ENCODE data around the gene ATR.

Gene ATR

DNA sequence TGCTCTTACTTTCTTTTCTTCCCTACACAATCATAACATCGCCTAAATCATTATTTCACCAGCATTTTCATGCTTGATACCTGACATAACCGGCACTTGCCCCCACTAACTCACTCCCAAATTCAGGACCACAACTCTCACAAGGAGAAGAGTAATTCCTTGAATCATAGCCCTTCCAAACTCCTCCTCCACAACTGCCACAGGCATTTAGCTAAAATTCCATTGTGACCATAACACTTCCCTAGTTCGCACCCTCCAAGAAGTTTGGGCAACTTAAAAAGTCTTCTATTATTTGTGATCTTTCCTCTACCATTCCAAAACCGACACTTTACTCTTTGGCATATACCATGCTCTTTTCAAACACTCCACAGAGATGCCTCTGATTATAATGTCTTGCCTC lies 71.3 kb downstream of the ATR start:
- DNase-seq: no peak

DNA sequence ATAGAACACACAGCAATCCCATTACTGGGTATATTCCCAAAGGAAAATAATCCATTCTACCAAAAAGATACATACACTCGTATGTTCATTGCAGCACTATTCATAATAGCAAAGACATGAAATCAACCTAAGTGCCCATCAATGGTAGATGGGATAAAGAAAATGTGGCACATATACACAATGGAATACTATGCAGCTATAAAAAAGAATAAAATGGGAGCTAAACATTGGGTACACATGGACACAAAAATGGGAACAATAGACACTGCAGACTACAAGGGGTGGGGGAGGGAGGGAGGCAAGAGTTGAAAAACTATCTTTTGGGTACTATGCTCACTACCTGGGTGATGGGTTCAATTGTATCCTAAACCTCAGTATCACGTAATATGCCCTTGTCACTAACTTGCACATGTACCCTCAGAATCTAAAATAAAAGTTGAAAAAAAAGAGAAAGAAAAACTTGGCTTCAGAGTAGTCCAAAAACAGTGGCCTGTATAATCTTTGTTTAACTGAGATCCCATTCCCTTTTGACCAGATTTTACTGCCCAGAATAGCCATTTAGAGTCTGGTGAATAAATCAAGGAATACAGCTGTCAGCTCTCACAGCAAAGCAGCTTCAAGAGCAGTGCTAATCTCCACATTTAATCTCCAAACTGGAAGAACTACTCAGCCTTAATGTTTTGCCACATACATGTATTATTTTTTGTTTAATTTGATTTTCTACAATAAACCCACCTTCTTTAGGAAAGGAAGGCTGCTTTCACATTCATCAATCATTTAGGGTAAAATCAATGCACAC lies 76.1 kb downstream of the ATR start:
- DNase-seq: no peak

DNA sequence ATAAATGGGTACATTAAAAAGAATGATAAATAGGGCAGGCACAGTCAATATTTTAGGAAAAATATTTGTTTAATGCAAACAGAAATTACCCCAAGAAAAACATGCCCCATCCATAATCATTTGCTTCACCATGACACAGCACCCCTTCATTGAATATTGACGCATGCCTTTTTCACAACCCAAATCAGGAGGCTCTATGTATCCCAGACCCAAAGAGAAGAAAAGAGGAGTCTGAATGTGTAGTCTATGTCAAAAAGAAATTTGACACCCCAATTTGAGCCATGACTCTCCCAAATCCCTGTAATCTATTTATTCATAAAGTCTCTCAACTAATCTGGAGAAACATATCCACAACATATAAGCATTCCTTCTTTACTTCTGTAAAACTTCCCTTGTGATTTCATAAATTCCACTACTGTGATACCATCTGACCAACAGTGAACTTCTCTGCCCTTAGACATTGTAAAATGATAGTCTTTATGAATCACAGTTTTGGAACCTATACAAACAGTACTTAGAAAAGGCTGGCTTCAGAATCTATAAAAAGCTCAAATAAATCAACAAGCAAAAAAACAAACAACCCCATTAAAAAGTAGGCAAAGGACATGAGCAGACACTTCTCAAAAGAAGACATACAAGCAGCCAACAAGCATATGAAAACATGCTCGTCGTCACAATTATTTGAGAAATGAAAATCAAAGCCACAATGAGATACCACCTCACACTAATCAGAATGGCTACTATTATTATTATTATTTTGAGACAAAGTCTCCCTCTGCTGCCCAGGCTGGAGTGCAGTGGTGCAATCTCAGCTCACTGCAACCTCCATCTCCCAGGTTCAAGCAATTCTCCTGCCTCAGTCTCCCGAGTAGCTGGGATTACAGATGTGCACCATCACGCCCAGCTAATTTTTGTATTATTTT lies 77.3 kb downstream of the ATR start:
- no peak for DNase-seq

DNA sequence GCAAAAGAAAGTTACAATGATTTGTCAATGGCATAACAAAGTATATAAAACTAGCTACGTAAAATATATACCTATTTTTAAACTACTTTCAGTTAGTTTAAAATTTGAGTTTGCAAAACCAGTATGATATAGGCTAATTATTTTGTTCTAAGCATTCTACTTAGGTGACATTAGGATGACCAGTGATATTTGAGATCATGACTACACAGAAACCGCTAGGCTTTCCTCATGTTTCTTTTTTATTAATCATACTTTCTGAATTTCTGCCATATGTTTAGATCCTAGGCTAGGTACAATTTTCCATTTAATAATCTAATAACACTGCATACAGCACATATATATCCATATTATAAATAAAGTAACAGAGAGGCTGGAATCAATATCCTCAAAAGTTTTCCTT lies 78.3 kb downstream of the ATR start:
- no peak for DNase-seq

DNA sequence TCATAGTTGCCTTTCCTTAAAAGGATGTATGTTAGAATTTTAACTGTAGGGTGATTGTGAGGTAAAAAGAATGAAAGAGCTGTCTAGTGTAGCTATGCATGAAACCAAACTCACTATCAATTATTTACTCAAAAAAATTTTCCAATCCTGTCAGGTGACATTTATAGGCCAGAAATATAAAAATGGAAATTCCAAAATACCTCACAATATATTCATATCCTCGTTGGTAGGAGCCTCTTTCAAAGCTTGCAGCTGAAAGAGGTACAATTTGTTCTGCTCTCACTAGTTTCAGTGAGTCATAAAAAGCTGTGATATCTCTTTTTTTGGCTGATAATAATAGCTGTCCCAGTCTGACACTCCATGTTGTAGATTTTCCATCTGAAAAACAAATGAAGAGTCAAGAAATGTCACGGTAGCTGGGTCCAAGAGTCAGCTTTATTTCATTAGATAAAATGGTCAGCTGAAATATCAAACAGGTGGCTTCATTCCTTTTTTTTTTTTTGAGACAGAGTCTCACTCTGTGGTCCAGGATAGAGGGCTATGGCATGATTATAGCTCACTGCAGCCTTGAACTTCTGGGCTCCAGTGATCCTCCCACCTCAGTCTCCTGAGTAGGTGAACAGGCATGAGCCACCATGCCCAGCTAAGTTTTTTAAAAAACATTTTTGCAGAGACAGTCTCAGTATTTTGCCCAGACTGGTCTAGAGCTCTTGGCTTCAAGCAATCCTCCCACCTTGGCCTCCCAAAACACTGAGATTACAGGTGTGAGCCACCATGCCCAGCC lies 79.9 kb downstream of the ATR start:
- no peak for DNase-seq

DNA sequence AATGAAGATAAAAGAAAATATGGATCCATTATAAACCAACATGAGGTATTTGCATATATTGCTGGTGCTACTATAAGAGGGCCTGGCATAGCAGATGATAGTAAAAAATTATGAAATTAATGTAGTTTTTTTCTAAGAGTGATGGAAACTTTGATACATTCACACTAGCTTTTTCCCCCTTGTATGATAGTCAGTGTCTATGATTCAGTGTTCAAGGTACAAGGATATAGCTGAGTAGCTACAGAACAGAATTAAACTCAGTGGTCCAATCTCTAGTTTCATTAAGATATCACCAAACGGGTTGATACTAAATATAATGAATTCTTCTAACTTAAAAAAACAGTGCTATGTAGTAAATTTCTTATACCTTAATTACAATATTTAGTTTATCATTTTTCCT lies 80.8 kb downstream of the ATR start:
- DNase-seq: no peak

DNA sequence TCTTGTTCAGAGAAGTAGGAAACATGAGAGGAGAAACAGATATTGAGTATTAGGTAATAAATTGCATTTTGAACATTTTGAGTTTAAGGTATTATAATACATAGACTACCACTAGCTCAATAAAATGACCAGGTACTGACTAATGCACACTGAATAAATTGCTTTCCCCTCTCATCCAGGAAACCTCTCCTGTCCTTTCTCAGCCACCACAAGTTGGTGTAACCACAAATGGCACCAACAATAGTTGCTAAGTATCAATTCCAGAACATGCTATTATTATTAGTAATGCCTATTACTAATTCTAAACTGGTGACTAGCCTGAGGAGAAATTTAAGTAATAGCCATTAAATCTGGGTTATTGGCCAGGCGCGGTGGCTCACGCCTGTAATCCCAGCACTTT lies 83.4 kb downstream of the ATR start:
- DNase-seq: no peak

DNA sequence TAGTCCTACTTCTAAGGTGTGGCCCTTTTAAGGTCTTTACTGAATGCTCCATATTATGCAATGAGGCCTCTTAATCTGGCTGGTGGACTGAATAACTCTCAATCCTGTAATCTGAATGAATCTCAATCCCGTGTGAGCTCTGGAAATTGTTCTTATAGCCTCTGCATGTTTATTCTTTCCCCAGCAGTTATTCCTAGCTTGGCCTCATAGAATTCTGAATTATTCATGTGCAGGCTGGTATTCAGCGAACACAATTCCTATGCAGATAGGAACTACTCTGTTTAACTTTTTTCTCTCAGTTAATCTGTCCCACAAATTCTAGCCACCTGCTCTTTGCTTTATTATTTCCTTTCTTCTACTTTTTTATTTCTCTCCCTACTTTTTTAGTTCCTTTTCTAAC lies 86.3 kb downstream of the ATR start:
- DNase-seq: no peak

DNA sequence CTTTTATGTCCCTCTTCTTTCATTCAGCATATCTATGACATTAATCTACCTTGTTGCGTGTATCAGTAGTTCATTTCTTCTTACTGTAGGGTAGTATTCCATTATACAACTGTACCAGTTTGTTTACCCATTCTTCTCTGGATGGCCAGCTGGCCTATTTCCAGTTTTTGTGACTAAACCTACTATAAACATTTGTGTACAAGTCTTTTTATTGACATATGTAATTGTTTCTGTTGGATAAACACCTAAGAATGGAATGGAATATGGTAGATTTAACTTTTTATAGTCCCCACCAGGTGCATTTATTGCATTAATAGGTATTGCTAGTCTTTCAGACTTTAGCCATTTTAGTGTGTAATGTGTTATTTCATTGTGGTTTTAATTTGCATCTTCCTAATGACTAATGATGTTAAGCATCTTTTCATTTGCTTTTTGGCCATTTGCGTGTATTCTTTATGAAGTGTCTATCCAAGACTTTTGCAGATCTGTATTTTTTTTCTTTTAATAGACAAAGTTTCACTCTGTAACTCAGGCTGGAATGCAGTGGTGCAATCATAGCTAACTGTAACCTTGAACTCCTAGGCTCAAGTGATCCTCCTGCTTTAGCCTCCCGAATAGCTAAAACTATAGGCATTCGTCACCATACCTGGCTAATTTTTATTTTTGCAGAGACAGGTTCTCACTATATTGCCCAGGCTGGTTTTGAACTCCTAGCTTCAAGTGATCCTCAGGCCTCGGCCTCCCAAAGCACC lies 88.8 kb downstream of the ATR start:
- DNase-seq: no peak

DNA sequence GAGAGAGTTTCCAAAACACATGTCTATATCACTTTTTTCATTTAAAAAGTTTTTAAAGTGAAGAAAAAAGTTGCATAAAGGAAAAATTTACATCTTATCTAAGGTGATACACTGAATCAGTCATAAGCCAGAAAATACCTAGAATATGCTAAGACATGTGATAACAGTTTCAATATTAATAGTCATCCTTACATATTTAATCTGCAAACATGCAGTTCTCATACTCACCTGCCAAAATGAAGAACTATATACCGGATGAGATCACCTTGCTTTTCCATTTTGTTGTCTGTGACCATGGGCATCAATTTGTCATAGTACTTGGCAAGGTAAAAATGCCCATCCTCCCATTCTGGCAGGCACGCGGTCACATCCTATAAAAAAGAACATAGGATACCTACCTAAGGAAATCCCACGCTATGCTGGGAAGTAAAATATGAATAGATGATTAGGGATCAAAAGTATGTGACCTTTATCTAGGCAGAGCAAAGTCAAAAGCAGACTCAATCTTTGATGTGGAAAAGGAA lies 93.6 kb downstream of the ATR start:
- DNase-seq: no peak

DNA sequence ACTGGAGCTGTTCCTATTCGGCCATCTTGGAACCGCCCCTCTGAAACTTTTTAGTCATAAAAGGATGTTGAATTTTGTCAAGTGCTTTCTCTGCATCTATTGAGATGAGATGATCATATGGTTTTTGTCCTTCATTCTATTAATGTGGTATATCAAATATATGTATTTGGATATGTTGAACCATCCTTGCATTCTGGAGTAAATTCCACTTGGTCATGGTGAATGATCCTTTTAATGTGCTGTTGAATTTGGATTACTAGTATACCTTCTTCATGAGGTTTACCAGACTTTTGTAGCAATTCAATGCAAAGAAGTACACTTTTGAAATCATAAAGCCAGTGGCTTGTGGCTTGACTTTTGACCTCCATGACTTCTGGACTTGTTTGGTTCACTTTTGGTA lies 97.3 kb downstream of the ATR start:
- no peak for DNase-seq

DNA sequence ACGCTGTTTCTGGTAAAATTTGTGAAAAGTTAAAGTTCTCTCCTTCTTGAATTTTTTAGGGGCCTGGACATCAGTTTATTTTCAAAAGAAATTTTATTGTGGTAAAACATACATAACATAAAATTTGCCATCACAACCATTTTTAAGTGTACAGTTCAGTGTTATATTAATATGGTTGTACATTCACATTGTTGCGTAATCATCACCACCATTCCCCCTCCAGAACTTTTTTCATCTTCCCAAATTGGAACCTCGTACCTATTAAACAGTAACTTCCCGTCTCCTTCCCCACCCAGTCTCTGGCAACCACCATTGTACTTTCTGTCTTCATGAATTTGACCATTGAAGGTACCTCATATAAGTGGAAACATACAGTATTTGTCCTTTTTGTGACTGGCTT lies 107.7 kb downstream of the ATR start:
- no peak for DNase-seq

DNA sequence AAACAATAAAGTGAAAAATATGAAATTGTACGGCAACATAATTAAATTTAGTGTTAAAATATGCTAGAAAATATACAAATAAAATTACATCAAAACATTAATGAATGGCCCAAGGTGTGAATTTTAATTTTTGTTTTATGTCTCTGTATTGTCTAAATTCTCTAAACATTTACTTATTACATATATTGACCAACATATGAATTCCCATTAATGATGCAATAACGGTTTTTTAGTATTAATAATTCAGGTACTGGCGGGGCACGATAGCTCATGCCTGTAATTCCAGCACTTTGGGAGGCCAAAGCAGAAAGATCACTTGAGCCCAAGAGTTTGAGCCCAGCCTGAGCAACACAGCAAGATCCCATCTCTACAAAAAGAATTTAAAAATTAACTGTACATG lies 110.1 kb downstream of the ATR start:
- DNase-seq: no peak

DNA sequence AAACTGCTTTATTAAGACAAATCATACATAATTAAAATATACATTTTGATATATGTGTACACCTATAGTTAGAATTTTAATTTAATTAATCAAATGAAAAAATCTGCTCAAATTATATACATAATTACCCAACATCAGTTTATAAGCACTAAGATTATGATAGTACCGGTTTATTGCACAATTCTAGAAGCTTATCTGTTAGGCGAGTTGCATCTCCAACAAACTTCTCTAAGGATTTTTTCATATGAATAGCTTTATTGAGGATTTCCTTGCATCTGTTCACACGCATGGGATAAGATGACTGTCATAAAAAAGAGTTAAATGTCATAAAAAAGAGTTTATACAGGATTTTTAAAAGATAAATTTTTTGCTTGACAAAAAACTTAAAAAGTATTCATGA lies 110.8 kb downstream of the ATR start:
- DNase-seq: no peak

DNA sequence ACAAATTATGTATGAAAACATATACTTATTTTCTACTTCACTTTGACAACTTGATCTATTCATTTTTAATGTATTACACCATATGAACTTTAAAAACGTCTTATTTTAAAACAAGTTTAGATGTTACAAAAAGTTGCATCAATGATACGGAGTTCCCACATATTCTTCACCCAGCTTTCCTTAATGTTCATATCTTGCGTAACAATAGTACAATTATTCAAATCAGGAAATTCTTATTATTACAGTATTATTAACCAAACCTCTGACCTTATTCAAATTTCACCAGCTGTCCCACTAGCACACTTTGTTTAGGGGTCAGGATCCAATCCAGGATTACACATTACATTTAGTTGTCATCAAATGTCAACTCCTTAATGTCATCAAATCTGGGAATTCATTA lies 117.8 kb downstream of the ATR start:
- no peak for DNase-seq

DNA sequence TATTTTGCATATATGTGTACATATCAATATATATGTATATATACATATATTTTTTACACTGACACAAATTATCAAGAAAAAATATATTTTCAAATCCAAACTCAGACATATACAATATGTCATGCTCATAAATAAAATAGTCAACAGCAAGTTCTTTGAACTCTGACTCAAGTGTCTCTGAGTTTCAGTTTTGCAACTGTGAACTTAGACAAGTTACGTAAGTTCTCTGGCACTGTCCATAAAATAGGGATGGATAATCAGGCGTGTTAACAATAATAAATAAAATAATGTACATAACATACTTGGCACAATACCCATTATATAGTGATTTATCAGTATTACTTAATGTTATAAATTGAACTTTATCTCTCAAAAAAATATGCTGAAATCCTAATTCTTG lies 118.6 kb downstream of the ATR start:
- no peak for DNase-seq

DNA sequence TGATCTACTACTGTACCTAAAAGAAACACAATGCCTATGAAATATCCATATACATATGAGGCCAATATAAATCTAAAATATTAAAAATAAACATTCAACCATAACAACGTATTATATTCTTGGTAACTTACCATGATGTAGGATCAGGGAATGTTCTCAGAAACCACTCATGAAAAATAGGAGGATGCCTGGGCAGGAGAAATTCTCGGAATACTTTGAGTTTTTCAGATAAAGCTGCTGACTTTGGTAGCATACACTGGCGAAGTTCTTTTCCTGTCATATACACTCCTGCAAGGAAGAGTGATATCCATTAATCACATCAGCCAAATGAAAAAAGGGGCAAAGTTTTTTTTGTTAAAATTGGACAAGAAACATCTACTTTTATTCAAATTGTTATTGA lies 119.4 kb downstream of the ATR start:
- no peak for DNase-seq

DNA sequence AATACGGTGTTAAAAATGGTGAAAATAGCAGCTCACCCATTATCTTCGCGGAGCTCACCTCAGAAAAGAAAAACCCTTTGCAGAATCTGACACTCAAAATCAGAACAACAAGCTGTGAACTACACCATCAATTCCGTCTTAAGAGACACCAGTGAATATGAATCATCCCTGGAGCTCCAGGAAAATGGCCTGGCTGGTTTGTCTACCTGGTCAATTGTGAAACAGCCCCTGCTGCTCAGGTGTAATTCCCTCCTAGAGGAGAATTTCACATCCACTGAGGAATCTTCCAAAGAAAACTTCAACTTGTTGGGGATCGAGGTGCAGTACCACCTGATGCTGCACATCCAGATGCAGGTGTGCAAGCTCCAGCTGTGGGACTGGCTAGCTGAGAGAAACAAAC lies 127.7 kb downstream of the ATR start:
- no peak for DNase-seq

DNA sequence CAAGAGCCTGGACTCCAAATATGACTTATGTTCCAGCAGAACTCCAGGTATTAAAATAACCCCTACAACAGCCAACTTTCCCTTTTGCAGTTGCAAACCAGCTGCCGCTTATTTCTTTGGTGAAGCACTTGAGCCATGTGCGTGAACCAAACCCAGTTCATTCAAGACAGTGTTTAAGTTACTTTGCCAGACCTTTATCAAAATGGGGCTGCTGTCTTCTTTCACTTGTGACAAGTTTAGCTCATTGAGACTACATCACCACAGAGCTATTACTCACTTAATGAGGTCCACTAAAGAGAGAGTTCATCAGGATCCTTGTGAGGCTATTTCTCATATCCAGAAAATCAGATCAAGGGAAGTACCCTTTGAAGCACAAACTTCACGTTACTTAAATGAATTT lies 128.3 kb downstream of the ATR start:
- peak; percentile 62 for DNase-seq

DNA sequence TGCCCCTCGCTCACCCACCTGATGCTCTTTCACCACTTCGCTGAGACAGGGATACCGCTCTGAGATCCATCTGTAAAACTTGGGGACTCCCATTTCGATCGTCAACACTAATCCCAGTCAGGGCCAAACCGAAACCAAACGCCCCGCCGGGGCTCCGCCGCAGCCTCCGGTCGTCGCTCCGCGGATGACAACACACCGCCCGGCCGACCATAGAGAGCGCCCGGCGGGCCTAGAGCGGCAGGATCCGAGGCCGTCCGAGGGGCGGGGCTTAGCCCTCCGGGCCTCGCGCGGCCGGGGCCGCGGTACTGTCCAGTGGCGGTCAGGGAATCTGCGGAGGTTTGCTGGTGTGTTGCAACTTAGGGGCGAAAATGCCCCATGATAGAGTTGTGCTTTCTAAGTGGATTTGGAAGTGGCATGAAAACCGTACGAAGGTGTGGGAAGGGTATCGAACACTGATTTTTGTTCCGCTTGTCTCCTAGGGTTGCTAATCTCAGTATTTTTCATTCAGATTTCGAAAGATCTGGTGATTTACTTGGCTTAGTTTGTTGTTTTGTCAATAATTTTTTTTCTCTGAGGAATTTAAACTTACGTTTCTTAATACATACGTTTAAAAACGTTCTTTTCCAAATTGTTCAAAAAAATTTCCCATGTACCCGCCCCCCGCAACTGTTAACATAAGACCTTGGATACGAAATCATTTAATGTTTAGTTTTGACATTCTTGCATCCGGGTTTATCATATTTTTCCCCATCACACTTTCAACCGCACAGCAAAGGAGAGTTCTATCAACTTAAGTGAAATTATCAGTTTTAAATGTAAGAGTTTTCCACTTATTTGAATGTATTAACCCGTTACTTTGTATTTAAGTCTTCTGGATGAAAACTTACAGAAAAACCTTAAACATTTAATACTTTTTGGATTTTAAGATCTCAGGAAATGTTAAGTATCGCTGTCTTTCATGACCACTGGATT lies 130.4 kb downstream of the ATR start, which contains the start of gene XRN1:
XRN1 (minus strand) TSS at position 186 of the 972 bp plus-strand sequence; CDS start at position 93, 93 bp downstream.
- peak; percentile 87 for DNase-seq

DNA sequence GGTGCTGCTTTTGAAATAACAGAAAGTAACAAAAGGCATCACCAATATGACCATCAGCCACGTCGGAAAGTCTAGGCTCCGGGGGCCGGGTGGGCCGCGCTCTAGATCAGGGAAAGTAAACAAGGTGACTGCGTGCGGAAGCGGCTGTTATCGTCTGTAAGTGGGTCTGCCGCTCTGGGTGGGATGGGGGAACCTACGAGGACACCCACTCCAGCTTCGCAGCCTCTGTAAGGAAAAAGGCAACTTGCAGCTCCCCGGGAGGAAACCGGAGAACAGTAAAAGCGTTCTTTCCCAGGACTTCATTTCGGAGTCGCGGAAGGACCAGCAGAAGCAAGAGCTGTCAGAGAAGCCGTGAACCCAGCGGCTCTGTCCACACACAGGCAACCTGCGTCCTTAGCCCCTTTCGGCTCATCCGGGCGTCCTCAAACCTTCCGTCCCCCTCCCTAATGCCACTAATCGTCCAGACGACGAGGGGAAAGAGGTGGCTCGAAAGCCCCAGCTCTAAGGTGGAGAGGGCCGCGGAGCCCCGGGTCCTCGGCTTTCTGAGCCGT lies 131.2 kb downstream of the ATR start:
- no peak for DNase-seq

Data from DMS 273 treated with DMSO at 0.1 percent for 48 hours (cell line).